ENCODE measurements around the gene LEKR1.
"Not testable (repeated sequence)": the region's sequence is repeated elsewhere in the genome, so short reads cannot be mapped to it uniquely, and the experiment has no call there.

Gene LEKR1

DNA sequence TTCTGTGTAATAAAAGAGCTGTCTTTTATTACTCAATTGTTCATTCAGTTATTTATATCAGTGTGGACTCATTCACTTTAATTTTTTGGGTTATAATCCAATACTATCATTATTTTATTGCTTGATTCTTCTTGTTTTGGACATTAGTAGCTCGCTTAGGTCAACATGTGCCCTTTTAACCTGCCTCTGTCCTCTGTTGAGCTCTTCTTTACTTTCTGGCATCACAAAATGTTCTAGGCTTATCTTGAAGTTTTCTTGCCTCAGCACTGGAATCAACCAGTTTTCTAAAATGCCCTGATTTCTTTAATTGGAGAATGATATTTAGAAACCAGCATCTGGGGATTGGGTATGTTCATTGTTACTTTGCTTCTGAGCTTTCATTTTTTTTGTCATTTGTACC lies 82.2 kb downstream of the LEKR1 start:
- H3K27ac ChIP-seq, result no peak overlapping the region
- TF ChIP-seq ZFX (IDR thresholded peaks at IDR 0.05; ENCODE audit: borderline replicate concordance) (no peak), CTCF (IDR thresholded peaks at IDR 0.05) (no peak)

DNA sequence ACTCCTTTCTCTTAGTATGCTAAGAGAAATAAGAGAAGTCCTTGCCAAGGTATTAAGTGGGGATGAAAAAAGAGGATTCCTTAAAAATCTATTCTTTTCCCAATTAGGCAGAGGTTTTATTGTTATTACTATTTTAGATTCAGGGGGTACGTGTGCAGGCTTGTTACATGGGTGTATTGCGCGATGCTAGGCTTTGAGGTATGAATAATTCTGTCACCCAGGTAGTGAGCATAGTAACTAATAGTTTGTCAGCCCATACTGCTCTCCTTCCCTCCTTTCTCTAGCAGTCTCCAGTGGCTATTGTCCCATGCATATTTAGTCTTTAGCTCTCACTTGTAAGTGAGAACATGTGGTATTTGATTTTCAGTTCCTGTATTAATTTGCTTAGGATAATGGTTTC lies 83.9 kb downstream of the LEKR1 start:
- no peak overlapping the region for H3K27ac ChIP-seq
- no peak for TF ChIP-seq ZFX (IDR thresholded peaks at IDR 0.05; ENCODE audit: borderline replicate concordance)

GRCh38 chr3:156910831-156911230 lies 84.7 kb downstream of the LEKR1 start:
- not testable (repeated sequence) for H3K27ac ChIP-seq

DNA sequence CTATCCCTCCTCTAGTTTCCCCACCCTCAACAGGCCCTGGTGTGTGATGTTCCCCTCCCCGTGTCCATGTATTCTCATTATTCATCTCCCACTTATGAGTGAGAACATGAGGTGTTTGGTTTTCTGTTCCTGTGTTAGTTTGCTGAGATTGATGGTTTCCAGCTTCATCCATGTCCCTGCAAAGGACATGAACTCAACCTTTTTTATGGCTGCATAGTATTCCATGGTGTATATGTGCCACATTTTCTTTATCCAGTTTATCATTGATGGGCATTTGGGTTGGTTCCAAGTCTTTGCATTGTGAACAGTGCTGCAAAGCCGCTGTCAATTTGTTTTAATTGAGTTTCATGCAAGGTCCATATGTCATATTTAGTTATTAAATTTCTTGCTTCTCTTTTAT lies 88.1 kb downstream of the LEKR1 start:
- not testable (repeated sequence) for H3K27ac ChIP-seq

DNA sequence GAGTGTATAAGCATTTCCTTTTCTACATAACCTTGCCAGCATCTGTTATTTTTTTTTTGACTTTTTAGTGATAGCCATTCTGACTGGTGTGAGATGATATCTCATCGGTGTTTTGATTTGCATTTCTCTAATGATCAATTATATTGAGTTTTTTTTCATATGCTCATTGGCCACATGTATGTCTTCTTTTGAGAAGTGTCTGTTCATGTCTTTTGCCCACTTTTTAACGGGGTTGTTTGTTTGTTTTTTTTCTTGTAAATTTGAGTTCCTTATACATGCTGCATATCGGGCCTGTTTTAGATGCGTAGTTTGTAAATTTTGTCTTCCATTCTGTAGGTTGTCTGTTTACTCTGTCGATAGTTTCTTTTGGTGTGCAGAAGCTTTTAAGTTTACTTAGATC lies 89.2 kb downstream of the LEKR1 start:
- TF ChIP-seq ZFX (IDR thresholded peaks at IDR 0.05; ENCODE audit: borderline replicate concordance) (no peak), CTCF (IDR thresholded peaks at IDR 0.05) (no peak)
- H3K27ac ChIP-seq, result no peak overlapping the region

DNA sequence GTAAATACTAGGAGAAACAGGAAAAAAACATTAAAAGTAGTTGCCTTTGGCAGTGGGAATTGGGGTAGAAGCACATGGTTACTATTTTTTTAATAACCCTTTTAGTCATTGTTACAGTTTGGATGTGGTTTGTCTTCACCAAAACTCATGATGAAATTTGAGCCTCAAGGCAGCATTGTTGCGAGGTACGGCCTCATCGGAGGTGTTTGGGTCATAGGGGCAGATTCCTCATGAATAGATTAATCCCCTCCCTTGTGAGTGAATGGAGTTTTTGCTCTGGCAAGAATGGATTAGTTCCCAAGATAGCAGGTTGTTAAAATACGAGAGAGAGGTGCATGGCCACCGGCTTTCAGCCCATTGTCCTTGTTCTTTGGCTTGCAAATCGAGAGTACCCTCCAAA lies 92.6 kb downstream of the LEKR1 start:
- no peak overlapping the region for H3K27ac ChIP-seq
- TF ChIP-seq ZFX (IDR thresholded peaks at IDR 0.05; ENCODE audit: borderline replicate concordance) (no peak), CTCF (IDR thresholded peaks at IDR 0.05) (no peak)

DNA sequence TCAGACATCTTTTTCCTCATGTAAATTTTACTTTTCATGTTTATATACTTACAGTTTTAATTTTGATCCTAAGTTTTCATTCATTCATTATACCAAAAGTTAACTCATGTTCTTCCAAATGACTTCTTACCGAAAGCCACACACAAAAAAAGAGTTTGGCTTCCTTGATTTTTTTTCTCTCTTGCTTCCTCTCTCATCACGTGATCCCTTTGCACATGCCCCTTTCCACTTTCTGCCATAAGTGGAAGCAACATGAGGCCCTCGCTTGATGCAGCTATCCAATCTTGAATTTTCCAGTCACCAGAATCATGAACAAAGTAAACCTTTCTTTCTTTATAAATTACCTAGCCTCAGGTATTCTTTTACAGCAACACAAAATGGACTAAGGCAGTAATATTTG lies 93.7 kb downstream of the LEKR1 start:
- no peak for TF ChIP-seq CTCF (IDR thresholded peaks at IDR 0.05)
- no peak for TF ChIP-seq ZFX (IDR thresholded peaks at IDR 0.05; ENCODE audit: borderline replicate concordance)
- peak overlapping the region; percentile 52; the same call in 1 of the 2 replicates for H3K27ac ChIP-seq

GRCh38 chr3:156920399-156920798 lies 94.2 kb downstream of the LEKR1 start:
- H3K27ac ChIP-seq, result peak overlapping the region; percentile 52

GRCh38 chr3:156923349-156923748 lies 97.2 kb downstream of the LEKR1 start:
- TF ChIP-seq CTCF (IDR thresholded peaks at IDR 0.05), result no peak
- no peak for TF ChIP-seq ZFX (IDR thresholded peaks at IDR 0.05; ENCODE audit: borderline replicate concordance)
- H3K27ac ChIP-seq, result no peak overlapping the region

More at GRCh38 chr3:156920399-156920798, 94.2 kb downstream of the LEKR1 start:
- TF ChIP-seq CTCF (IDR thresholded peaks at IDR 0.05) (no peak), ZFX (IDR thresholded peaks at IDR 0.05; ENCODE audit: borderline replicate concordance) (no peak)

Measured in 22Rv1 (cell line).